Right atrium auricular region (tissue), 2 donors: ENCODE measurements around the gene DOCK2. TPM values are rescaled to one million over a fixed set of nuclear protein-coding genes. Genes with fewer than 3 reads are reported as not detected.

Experiments
- DNase-seq: peaks from one replicate; pipeline ENCODE4 v3.0.0-alpha.2; 2019; ENCODE audit warnings: low spot score
- H3K27ac ChIP-seq, 2 donors: fragments of 200-600 bp; sonication (generic); 1 replicate in 1 of 2; 2 replicates in 1 of 2; pipeline ENCODE4 v1.5.1; 2016 to 2019
- H3K27me3 ChIP-seq, 2 donors: fragments of 200-600 bp; sonication (generic); one replicate each; pipeline versions ENCODE4 v1.5.1 to v1.6.0; 2017 to 2019
- H3K36me3 ChIP-seq: fragments of 200-600 bp; sonication (generic); one replicate; pipeline ENCODE4 v1.5.1; 2016
- H3K4me1 ChIP-seq, 2 donors: fragments of 200-600 bp; sonication (generic); one replicate each; pipeline versions ENCODE4 v1.5.1 to v1.6.0; 2017 to 2019
- H3K4me3 ChIP-seq, 2 donors: fragments of 200-600 bp; sonication (generic); 1 replicate in 1 of 2; 2 replicates in 1 of 2; pipeline ENCODE4 v1.5.1; 2017 to 2019; ENCODE audit warnings: mild to moderate bottlenecking in 1 of 2, moderate library complexity in 1 of 2
- H3K9me3 ChIP-seq, 2 donors: fragments of 200-600 bp; sonication (generic); one replicate each; pipeline ENCODE4 v1.5.1; 2019
- CTCF ChIP-seq, 2 donors: fragments of 200-600 bp; sonication (generic); IDR thresholded peaks; one replicate each; pipeline ENCODE4 v1.5.1; 2019; ENCODE audit warnings: antibody characterized with exemption in 2 of 2
- total RNA-seq, 2 donors: library from RNA; depleted of rRNA; stranded (reverse); fragments of >200 nt; gene quantifications; one replicate each; pipeline ENCODE4 v1.1.0, GENCODE V29; 2016

DOCK2 gene
- total RNA-seq, 2 donors from 2014 or later = 3.7 to 5.4 TPM

GRCh38 chr5:169988947-169989346, 351.9 kb downstream of the DOCK2 start:
- no peak for DNase-seq
- no peaks in the 10 kb centered on the region for H3K36me3 ChIP-seq
- H3K9me3 ChIP-seq = no peaks in the 10 kb centered on the region
- no peaks in the 10 kb centered on the region for H3K4me1 ChIP-seq
- H3K27ac ChIP-seq = no peak overlapping the region
- no peak overlapping the region for H3K4me3 ChIP-seq
- no peak for TF ChIP-seq CTCF (IDR thresholded peaks at IDR 0.05)
- no peaks in the 10 kb centered on the region for H3K27me3 ChIP-seq

- no peak overlapping the region for H3K4me3 ChIP-seq
- H3K27me3 ChIP-seq = no peaks in the 10 kb centered on the region
- no peaks in the 10 kb centered on the region for H3K36me3 ChIP-seq
- H3K4me1 ChIP-seq = no peaks in the 10 kb centered on the region
- no peaks in the 10 kb centered on the region for H3K9me3 ChIP-seq
- no peak for TF ChIP-seq CTCF (IDR thresholded peaks at IDR 0.05)
- DNase-seq = no peak
- H3K27ac ChIP-seq = no peak overlapping the region
Observed at GRCh38 chr5:169989365-169989764, 352.3 kb downstream of the DOCK2 start.

- no peaks in the 10 kb centered on the region for H3K4me1 ChIP-seq
- H3K27ac ChIP-seq = no peak overlapping the region
- no peaks in the 10 kb centered on the region for H3K9me3 ChIP-seq
- no peak for DNase-seq
- H3K36me3 ChIP-seq = no peaks in the 10 kb centered on the region
- H3K4me3 ChIP-seq = no peak overlapping the region
- H3K27me3 ChIP-seq = peaks cover 0 to 3% of the 10 kb centered on the region in 2 donors
- TF ChIP-seq CTCF (IDR thresholded peaks at IDR 0.05) = no peak
Observed at GRCh38 chr5:169991115-169991869, 354.2 kb downstream of the DOCK2 start.

- no peaks in the 10 kb centered on the region for H3K4me1 ChIP-seq
- no peak overlapping the region for H3K27ac ChIP-seq
- H3K27me3 ChIP-seq = peaks cover 0 to 3% of the 10 kb centered on the region in 2 donors
- H3K4me3 ChIP-seq = no peak overlapping the region
- no peak for TF ChIP-seq CTCF (IDR thresholded peaks at IDR 0.05)
- no peaks in the 10 kb centered on the region for H3K36me3 ChIP-seq
- H3K9me3 ChIP-seq = no peaks in the 10 kb centered on the region
- no peak for DNase-seq
Observed at GRCh38 chr5:169992789-169993484, 355.9 kb downstream of the DOCK2 start.

GRCh38 chr5:169993485-169993790, 356.4 kb downstream of the DOCK2 start:
- no peak overlapping the region for H3K4me3 ChIP-seq
- DNase-seq = no peak
- no peak overlapping the region for H3K27ac ChIP-seq
- no peak for TF ChIP-seq CTCF (IDR thresholded peaks at IDR 0.05)
- peaks cover 0 to 3% of the 10 kb centered on the region in 2 donors for H3K27me3 ChIP-seq
- H3K4me1 ChIP-seq = no peaks in the 10 kb centered on the region
- no peaks in the 10 kb centered on the region for H3K9me3 ChIP-seq
- H3K36me3 ChIP-seq = no peaks in the 10 kb centered on the region
